ENCODE data around the gene AGK. TPM values are rescaled to one million over a fixed set of nuclear protein-coding genes. Genes with fewer than 3 reads are reported as not detected.

Gene AGK
- total and polyA plus RNA-seq, 4 donors: 13.7 to 39.1 (median 20.9) TPM

GRCh38 chr7:141700296-141700847 lies 149.2 kb downstream of the AGK start:
- Histone ChIP-seq H3K4me3 (peak overlapping the region; percentile 37), H3K36me3 (ENCODE audit: control insufficient read depth in 4 of 4, insufficient read depth in 4 of 4, low read length in 4 of 4) (peaks cover 0 to 5% (median 1%) of the 10 kb centered on the region in 4 donors), H3K9me3 (ENCODE audit: control insufficient read depth in 4 of 4, insufficient read depth in 3 of 4, low read length in 3 of 4) (no peaks in the 10 kb centered on the region), H3K9ac (ENCODE audit: insufficient read depth in 1 of 2, low read length in 2 of 2) (peak overlapping the region in 1 of 2 donors; percentile 57), H3K27ac (ENCODE audit: low read depth in 1 of 2, low read length in 1 of 2) (peak overlapping the region in 1 of 2 donors; percentile 56), H3K4me1 (ENCODE audit: control insufficient read depth in 5 of 5, insufficient read depth in 5 of 5, low read length in 5 of 5) (peaks cover 0 to 34% (median 15%) of the 10 kb centered on the region in 5 donors), H3K27me3 (ENCODE audit: control insufficient read depth in 3 of 3, insufficient read depth in 3 of 3, low read length in 2 of 3) (no peaks in the 10 kb centered on the region)
- 69 to 73% methylated on average over 5 of the region's 5 CpGs for WGBS, 2 donors
- no peak for ATAC-seq (ENCODE audit: insufficient read depth, low FRiP score)
- DNase-seq: no peak
- TF ChIP-seq, protein P1, sequence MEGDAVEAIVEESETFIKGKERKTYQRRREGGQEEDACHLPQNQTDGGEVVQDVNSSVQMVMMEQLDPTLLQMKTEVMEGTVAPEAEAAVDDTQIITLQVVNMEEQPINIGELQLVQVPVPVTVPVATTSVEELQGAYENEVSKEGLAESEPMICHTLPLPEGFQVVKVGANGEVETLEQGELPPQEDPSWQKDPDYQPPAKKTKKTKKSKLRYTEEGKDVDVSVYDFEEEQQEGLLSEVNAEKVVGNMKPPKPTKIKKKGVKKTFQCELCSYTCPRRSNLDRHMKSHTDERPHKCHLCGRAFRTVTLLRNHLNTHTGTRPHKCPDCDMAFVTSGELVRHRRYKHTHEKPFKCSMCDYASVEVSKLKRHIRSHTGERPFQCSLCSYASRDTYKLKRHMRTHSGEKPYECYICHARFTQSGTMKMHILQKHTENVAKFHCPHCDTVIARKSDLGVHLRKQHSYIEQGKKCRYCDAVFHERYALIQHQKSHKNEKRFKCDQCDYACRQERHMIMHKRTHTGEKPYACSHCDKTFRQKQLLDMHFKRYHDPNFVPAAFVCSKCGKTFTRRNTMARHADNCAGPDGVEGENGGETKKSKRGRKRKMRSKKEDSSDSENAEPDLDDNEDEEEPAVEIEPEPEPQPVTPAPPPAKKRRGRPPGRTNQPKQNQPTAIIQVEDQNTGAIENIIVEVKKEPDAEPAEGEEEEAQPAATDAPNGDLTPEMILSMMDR (IDR thresholded peaks at IDR 0.05; ENCODE audit: control extremely low read depth, extremely low read depth): no peak

- no peaks in the 10 kb centered on the region for H3K9me3 ChIP-seq (ENCODE audit: control insufficient read depth in 4 of 4, insufficient read depth in 3 of 4, low read length in 3 of 4)
- peaks cover 0 to 29% (median 11%) of the 10 kb centered on the region in 5 donors for H3K4me1 ChIP-seq (ENCODE audit: control insufficient read depth in 5 of 5, insufficient read depth in 5 of 5, low read length in 5 of 5)
- WGBS, 2 donors: 11 to 14% methylated on average over 20 of the region's 20 CpGs
- H3K9ac ChIP-seq (ENCODE audit: insufficient read depth in 1 of 2, low read length in 2 of 2): peak overlapping the region in 1 of 2 donors; percentile 57
- H3K4me3 ChIP-seq: peak overlapping the region; percentile 37
- H3K27ac ChIP-seq (ENCODE audit: low read depth in 1 of 2, low read length in 1 of 2): peak overlapping the region; percentile 26 to 56
- H3K27me3 ChIP-seq (ENCODE audit: control insufficient read depth in 3 of 3, insufficient read depth in 3 of 3, low read length in 2 of 3): no peaks in the 10 kb centered on the region
- DNase-seq: peak in 2 of 3 donors; percentile 31 to 34
- TF ChIP-seq, protein P1 (IDR thresholded peaks at IDR 0.05; ENCODE audit: control extremely low read depth, extremely low read depth): no peak
- no peak for ATAC-seq (ENCODE audit: insufficient read depth, low FRiP score)
- H3K36me3 ChIP-seq (ENCODE audit: control insufficient read depth in 4 of 4, insufficient read depth in 4 of 4, low read length in 4 of 4): peaks cover 0 to 3% (median 1%) of the 10 kb centered on the region in 4 donors
Measured at GRCh38 chr7:141700848-141701371, 149.7 kb downstream of the AGK start.

DNA sequence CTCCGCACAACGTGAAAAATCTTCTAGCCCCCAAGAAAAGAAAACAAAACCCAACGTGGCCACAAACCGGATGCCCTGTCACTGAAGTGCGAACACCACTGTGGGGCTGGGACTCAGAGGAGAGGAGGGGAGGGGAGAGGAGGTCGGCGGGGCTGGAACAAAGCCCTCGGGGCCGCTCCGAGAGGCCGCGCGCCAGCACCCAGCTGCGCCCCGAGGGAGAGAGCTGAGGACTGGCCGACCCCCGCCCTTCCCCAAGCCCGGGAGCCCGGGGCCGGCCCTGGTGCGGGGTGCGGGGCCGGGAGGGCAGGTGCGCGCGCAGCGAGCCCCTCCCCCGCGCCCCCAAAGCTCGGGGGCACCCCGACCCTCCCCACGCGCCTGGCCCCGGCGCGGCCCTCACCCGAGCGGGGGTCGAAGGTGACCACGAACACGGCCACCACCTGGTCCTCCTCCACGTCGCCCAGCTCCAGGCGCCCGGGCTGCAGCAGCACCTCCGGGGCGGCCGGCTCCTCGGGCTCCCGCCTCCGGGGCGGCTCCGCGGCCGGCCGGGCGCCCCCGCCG lies 150.4 kb downstream of the AGK start:
- H3K27me3 ChIP-seq (ENCODE audit: control insufficient read depth in 3 of 3, insufficient read depth in 3 of 3, low read length in 2 of 3): no peaks in the 10 kb centered on the region
- no peaks in the 10 kb centered on the region for H3K9me3 ChIP-seq (ENCODE audit: control insufficient read depth in 4 of 4, insufficient read depth in 3 of 4, low read length in 3 of 4)
- H3K36me3 ChIP-seq (ENCODE audit: control insufficient read depth in 4 of 4, insufficient read depth in 4 of 4, low read length in 4 of 4): peaks cover 0 to 3% (median 0%) of the 10 kb centered on the region in 4 donors
- H3K27ac ChIP-seq (ENCODE audit: low read depth in 1 of 2, low read length in 1 of 2): peak overlapping the region; percentile 81 to 91
- peak overlapping the region; percentile 85 for H3K4me3 ChIP-seq
- TF ChIP-seq, protein P1 (IDR thresholded peaks at IDR 0.05; ENCODE audit: control extremely low read depth, extremely low read depth): no peak
- DNase-seq (peak; percentile 68 to 72 (median 71)), ATAC-seq (ENCODE audit: insufficient read depth, low FRiP score) (peak; percentile 28)
- peaks cover 0 to 26% (median 9%) of the 10 kb centered on the region in 5 donors for H3K4me1 ChIP-seq (ENCODE audit: control insufficient read depth in 5 of 5, insufficient read depth in 5 of 5, low read length in 5 of 5)
- WGBS, 2 donors: 0% methylated on average over 8 to 59 of the region's 59 CpGs
- no peak overlapping the region for H3K9ac ChIP-seq (ENCODE audit: insufficient read depth in 1 of 2, low read length in 2 of 2)

Data from lung (tissue), 12 donors.